PC-3 (cell line): Measurements from ENCODE around the gene CEP68.

Experiments used
- CTCF ChIP-seq: fragments of 300-600 bp; sonication (generic); conservative IDR thresholded peaks from 2 replicates; pipeline ENCODE4 v1.5.1; 2017; ENCODE audit warnings: antibody characterized with exemption, low read depth, mild to moderate bottlenecking, low read length
- EZH2 ChIP-seq: fragments of 300-600 bp; sonication (generic); IDR thresholded peaks from one replicate; pipeline ENCODE4 v1.6.1; 2017; ENCODE audit warnings: antibody characterized with exemption, mild to moderate bottlenecking, low read length; ENCODE audit not compliant: unreplicated experiment
- EZH2phosphoT487 ChIP-seq: fragments of 300-600 bp; sonication (generic); IDR thresholded peaks from 2 replicates; pipeline ENCODE4 v1.6.1; 2018; ENCODE audit warnings: mild to moderate bottlenecking, antibody characterized with exemption, low read length, borderline replicate concordance

GRCh38 chr2:65026154-65026553 is 30.1 kb upstream of the CEP68 start:
- TF ChIP-seq EZH2 (no peak), CTCF (no peak), EZH2phosphoT487 (no peak)
